Hepatocyte (in vitro differentiated cells): ENCODE measurements around the gene ZPLD1. TPM values are rescaled to one million over a fixed set of nuclear protein-coding genes. Genes with fewer than 3 reads are reported as not detected.

Experiments
- DNase-seq: peaks from one replicate; pipeline ENCODE4 v3.0.0-alpha.2; 2016; ENCODE audit warnings: low spot score
- H2AFZ ChIP-seq: fragments of 200-600 bp; sonication (generic); 2 replicates; pipeline ENCODE4 v1.6.0; 2016; ENCODE audit warnings: antibody characterized with exemption, mild to moderate bottlenecking
- H3K27ac ChIP-seq: fragments of 200-600 bp; sonication (generic); 2 replicates; pipeline ENCODE4 v1.5.1; 2016; ENCODE audit warnings: mild to moderate bottlenecking
- H3K27me3 ChIP-seq: fragments of 200-600 bp; sonication (generic); 2 replicates; pipeline ENCODE4 v1.6.1; 2016
- H3K36me3 ChIP-seq: fragments of 200-600 bp; sonication (generic); replicated peaks from 2 replicates; pipeline ENCODE4 v1.5.1; 2016; ENCODE audit warnings: low read depth; ENCODE audit not compliant: insufficient read depth
- H3K4me1 ChIP-seq: fragments of 200-600 bp; sonication (generic); 2 replicates; pipeline ENCODE4 v1.5.1; 2016; ENCODE audit warnings: mild to moderate bottlenecking, moderate library complexity; ENCODE audit not compliant: insufficient read depth
- H3K4me2 ChIP-seq: fragments of 200-600 bp; sonication (generic); 2 replicates; pipeline ENCODE4 v1.6.0; 2016
- H3K4me3 ChIP-seq: fragments of 200-600 bp; sonication (generic); 2 replicates; pipeline ENCODE4 v1.5.1; 2016; ENCODE audit warnings: mild to moderate bottlenecking
- H3K79me2 ChIP-seq: fragments of 200-600 bp; sonication (generic); 2 replicates; pipeline ENCODE4 v1.6.0; 2017; ENCODE audit warnings: mild to moderate bottlenecking
- H3K9me2 ChIP-seq: fragments of 200-600 bp; sonication (generic); replicated peaks from 2 replicates; pipeline ENCODE4 v1.6.0; 2017; ENCODE audit warnings: mild to moderate bottlenecking; ENCODE audit not compliant: insufficient read depth
- H3K9me3 ChIP-seq: fragments of 200-600 bp; sonication (generic); 2 replicates; pipeline ENCODE4 v1.5.1; 2016; ENCODE audit warnings: low read depth, mild to moderate bottlenecking
- H4K20me1 ChIP-seq: fragments of 200-600 bp; sonication (generic); 2 replicates; pipeline ENCODE4 v1.6.0; 2016; ENCODE audit warnings: mild to moderate bottlenecking; ENCODE audit not compliant: insufficient read depth, poor library complexity, severe bottlenecking
- EZH2 ChIP-seq: fragments of 200-600 bp; sonication (generic); IDR thresholded peaks from 2 replicates; pipeline ENCODE4 v1.6.1; 2016; ENCODE audit warnings: antibody characterized with exemption, mild to moderate bottlenecking, borderline replicate concordance
- EZH2phosphoT487 ChIP-seq: fragments of 200-600 bp; sonication (generic); IDR thresholded peaks from one replicate; pipeline ENCODE4 v1.6.1; 2018; ENCODE audit warnings: antibody characterized with exemption, mild to moderate bottlenecking, low read depth, moderate library complexity; ENCODE audit not compliant: unreplicated experiment, severe bottlenecking
- WGBS: methylation state at CpG from one replicate; pipeline ENCODE4 v1.1.6; 2016; ENCODE audit warnings: low lambda C conversion rate; ENCODE audit errors: missing lambda C conversion rate; 5-methylcytosine and 5-hydroxymethylcytosine counted together
- polyA plus RNA-seq: library from polyadenylated mRNA; unstranded; fragments of >200 nt; fragmentation: Nextera tagmentation; extraction: Ambion mirVana; gene quantifications from 2 replicates; pipeline ENCODE4 v1.2.1, GENCODE V29; 2016
- total RNA-seq: library from RNA; depleted of rRNA; stranded (reverse); fragments of >200 nt; gene quantifications from 2 replicates; pipeline ENCODE4 v1.2.3, GENCODE V29; 2014
- TF ChIP-seq, protein P1 (sequence below): fragments of 200-600 bp; sonication (generic); IDR thresholded peaks from 2 replicates; pipeline ENCODE4 v1.5.1; 2016; ENCODE audit warnings: antibody characterized with exemption, mild to moderate bottlenecking; ENCODE audit not compliant: poor library complexity

Gene ZPLD1
- total and polyA plus RNA-seq, 2 experiments from 2014 or later, result 0.30 to 0.40 TPM

DNA sequence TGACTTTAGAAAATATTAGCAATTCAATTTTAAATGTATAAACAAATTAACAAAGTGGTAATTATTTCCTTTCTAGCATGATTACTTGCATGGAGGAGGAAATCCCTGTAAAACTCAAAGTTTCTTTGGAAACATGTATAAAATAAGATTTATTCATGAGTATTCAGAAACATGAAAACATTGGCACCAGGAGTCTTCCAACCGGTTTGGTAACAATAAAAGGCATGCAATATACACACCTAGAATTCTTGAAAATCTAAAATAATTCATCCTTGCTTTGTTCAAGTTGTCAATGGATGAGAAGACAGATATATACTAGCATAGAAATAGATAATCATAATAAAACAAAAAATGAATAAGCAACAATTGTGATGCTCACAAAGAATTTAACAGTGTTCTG is 76.4 kb downstream of the ZPLD1 start:
- no peak overlapping the region for H3K4me3 ChIP-seq
- 96% methylated on average over 1 of the region's 1 CpG for WGBS

DNA sequence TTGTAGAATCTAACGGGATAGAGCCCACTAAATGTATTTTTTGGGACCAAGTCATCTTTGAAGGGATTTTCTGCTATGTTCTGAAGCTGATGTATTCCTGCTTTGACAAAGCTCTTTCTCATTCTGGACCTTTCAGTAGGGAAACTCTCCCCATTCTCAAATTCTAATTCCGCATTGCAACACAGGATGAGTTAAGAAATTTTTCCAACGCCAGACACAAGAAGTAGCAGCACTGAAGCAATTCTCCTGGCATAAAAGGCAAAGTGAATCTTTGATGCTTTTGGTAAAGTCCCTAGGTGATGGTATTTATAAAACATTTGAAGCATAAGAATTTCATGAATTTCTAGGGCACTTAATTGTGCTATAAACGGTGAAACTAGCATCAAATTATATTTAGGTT is 76.8 kb downstream of the ZPLD1 start:
- H3K79me2 ChIP-seq, result no peaks in the 10 kb centered on the region
- H3K4me1 ChIP-seq, result no peaks in the 10 kb centered on the region
- H3K4me2 ChIP-seq, result no peak overlapping the region
- no peaks in the 10 kb centered on the region for H4K20me1 ChIP-seq
- no peaks in the 10 kb centered on the region for H3K9me3 ChIP-seq
- H3K4me3 ChIP-seq, result no peak overlapping the region
- H3K36me3 ChIP-seq, result no peaks in the 10 kb centered on the region
- no peaks in the 10 kb centered on the region for H3K27me3 ChIP-seq
- no peak overlapping the region for H2AFZ ChIP-seq
- WGBS, result 90% methylated on average over 4 of the region's 4 CpGs
- no peaks in the 10 kb centered on the region for H3K9me2 ChIP-seq
- TF ChIP-seq, protein P1, sequence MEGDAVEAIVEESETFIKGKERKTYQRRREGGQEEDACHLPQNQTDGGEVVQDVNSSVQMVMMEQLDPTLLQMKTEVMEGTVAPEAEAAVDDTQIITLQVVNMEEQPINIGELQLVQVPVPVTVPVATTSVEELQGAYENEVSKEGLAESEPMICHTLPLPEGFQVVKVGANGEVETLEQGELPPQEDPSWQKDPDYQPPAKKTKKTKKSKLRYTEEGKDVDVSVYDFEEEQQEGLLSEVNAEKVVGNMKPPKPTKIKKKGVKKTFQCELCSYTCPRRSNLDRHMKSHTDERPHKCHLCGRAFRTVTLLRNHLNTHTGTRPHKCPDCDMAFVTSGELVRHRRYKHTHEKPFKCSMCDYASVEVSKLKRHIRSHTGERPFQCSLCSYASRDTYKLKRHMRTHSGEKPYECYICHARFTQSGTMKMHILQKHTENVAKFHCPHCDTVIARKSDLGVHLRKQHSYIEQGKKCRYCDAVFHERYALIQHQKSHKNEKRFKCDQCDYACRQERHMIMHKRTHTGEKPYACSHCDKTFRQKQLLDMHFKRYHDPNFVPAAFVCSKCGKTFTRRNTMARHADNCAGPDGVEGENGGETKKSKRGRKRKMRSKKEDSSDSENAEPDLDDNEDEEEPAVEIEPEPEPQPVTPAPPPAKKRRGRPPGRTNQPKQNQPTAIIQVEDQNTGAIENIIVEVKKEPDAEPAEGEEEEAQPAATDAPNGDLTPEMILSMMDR, result no peak
- TF ChIP-seq EZH2 (no peak), EZH2phosphoT487 (no peak)
- H3K27ac ChIP-seq, result no peak overlapping the region
- no peak for DNase-seq

More for the DNA sequence above, 76.4 kb downstream of the ZPLD1 start:
- Histone ChIP-seq H3K27me3 (no peaks in the 10 kb centered on the region), H3K79me2 (no peaks in the 10 kb centered on the region), H3K27ac (no peak overlapping the region), H3K9me2 (no peaks in the 10 kb centered on the region), H3K4me2 (no peak overlapping the region), H3K36me3 (no peaks in the 10 kb centered on the region), H4K20me1 (no peaks in the 10 kb centered on the region), H3K4me1 (no peaks in the 10 kb centered on the region), H3K9me3 (no peaks in the 10 kb centered on the region), H2AFZ (no peak overlapping the region)
- TF ChIP-seq, protein P1, result no peak
- no peak for TF ChIP-seq EZH2
- no peak for TF ChIP-seq EZH2phosphoT487
- no peak for DNase-seq

DNA sequence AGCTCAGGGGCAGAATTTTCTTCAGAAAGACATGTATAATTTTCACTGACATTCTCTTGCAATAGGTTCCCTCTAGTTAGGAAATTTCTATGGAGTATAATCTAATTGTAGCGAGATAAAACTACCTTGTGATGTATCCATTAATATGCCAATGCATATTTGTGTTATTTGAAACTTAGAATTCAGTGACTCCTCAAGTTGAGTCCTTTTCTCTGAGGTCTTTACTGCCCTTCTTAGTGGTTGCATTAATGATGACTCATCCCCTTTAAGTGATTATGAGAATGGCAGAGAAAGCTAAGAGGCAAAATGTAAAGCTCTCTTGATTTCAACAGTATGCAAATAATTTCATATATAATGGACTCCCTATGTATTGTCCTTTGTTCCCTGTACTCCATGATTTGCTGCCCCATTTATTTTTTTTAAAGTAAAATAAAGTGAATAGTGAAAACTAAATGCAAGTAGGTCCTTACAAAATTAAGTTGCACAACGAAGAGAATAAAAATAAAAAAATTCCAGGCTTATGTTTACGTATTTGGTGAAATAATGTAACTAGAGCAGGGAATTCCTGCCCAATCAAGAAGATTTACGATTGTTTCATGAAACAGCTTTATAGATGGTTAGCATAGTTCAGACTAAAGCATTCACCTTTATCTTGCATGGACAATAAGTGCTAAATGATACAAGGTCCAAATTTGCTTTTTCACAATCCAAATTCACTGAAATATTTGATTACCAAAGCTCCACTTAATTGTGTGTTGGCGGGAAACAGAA is 78.1 kb downstream of the ZPLD1 start:
- H3K36me3 ChIP-seq, result no peaks in the 10 kb centered on the region
- H3K4me2 ChIP-seq, result no peak overlapping the region
- no peak for DNase-seq
- no peak overlapping the region for H2AFZ ChIP-seq
- no peaks in the 10 kb centered on the region for H3K9me2 ChIP-seq
- no peaks in the 10 kb centered on the region for H3K9me3 ChIP-seq
- no peaks in the 10 kb centered on the region for H3K4me1 ChIP-seq
- no peaks in the 10 kb centered on the region for H3K79me2 ChIP-seq
- H3K27me3 ChIP-seq, result no peaks in the 10 kb centered on the region
- no peaks in the 10 kb centered on the region for H4K20me1 ChIP-seq
- H3K27ac ChIP-seq, result no peak overlapping the region
- 75% methylated on average over 5 of the region's 5 CpGs for WGBS
- no peak overlapping the region for H3K4me3 ChIP-seq
- TF ChIP-seq EZH2, result no peak
- TF ChIP-seq, protein P1, result no peak
- no peak for TF ChIP-seq EZH2phosphoT487
